ENCODE measurements around the gene MTFR2. TPM values are rescaled to one million over a fixed set of nuclear protein-coding genes. Genes with fewer than 3 reads are reported as not detected.

MTFR2 gene
- polyA plus RNA-seq, 2 of the 4 experiments (the other 2 are of a cell fraction) = 11.8 to 20.1 TPM

DNA sequence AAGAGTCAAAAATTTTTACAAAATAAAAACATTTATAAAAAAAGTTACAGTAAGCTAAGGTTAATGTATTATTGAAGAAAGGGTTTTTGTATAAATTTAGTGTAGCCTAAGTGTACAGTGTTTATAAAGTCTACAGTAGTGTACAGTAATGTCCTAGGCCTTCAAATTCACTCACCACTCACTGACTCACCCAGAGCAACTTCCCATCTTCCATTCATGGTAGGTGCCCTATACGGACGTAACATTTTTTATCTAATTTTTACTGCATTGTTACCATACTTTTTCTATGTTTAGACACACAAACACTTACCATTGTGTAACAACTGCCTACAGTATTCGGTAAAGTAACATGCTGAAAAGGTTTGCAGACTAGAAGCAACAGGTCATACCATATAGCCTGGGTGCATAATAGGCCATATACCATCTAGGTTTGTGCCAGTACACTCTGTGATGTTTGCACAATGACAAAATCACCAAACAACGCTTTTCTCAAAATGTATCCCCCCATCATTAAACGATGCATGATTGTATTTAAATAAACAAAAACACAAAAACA lies 6.0 kb downstream of the MTFR2 start:
- no peak overlapping the region for H3K4me3 ChIP-seq
- DNase-seq (ENCODE audit: low read depth in 1 of 2, low spot score in 1 of 2) (no peak), FAIRE-seq (no peak), ATAC-seq (no peak)
- CTCF ChIA-PET = interaction anchor here (1.2 to 1.9 kb wide), 3 partner anchors 9 to 177 kb away, joined by 3 to 12 read pairs (median 3); no protein-coding TSS in a partner anchor
- POLR2A ChIA-PET = no interaction called here
- H3K27ac ChIP-seq = no peak overlapping the region
- no peak overlapping the region for H3K4me2 ChIP-seq
- 73% methylated on average over 5 of the region's 5 CpGs for WGBS (ENCODE audit: missing lambda C conversion rate)
- TF ChIP-seq HOXB5 (CRISPR knock-in tag; IDR thresholded peaks at IDR 0.05) (no peak), CBX2 (IDR thresholded peaks at IDR 0.05; ENCODE audit: borderline replicate concordance, low read depth) (no peak), JUNB (IDR thresholded peaks at IDR 0.05) (no peak), ZNF302 (CRISPR knock-in tag; IDR thresholded peaks at IDR 0.05) (no peak), SREBF2 (IDR thresholded peaks at IDR 0.05) (no peak)
- TF ChIP-seq, protein P1, sequence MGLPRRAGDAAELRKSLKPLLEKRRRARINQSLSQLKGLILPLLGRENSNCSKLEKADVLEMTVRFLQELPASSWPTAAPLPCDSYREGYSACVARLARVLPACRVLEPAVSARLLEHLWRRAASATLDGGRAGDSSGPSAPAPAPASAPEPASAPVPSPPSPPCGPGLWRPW (IDR thresholded peaks at IDR 0.05) = no peak
- TF ChIP-seq, protein P2, sequence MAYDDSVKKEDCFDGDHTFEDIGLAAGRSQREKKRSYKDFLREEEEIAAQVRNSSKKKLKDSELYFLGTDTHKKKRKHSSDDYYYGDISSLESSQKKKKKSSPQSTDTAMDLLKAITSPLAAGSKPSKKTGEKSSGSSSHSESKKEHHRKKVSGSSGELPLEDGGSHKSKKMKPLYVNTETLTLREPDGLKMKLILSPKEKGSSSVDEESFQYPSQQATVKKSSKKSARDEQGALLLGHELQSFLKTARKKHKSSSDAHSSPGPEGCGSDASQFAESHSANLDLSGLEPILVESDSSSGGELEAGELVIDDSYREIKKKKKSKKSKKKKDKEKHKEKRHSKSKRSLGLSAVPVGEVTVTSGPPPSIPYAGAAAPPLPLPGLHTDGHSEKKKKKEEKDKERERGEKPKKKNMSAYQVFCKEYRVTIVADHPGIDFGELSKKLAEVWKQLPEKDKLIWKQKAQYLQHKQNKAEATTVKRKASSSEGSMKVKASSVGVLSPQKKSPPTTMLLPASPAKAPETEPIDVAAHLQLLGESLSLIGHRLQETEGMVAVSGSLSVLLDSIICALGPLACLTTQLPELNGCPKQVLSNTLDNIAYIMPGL (CRISPR knock-in tag; IDR thresholded peaks at IDR 0.05; ENCODE audit: borderline replicate concordance) = no peak
- H3K9me3 ChIP-seq = no peaks in the 10 kb centered on the region
- peaks cover 4% of the 10 kb centered on the region; the same call in 1 of the 3 replicates for H3K4me1 ChIP-seq

- 91% methylated on average over 9 of the region's 9 CpGs for WGBS (ENCODE audit: missing lambda C conversion rate)
- DNase-seq (ENCODE audit: low read depth in 1 of 2, low spot score in 1 of 2) (no peak), FAIRE-seq (no peak), ATAC-seq (no peak)
- no peak overlapping the region for H3K4me3 ChIP-seq
- H3K27ac ChIP-seq = no peak overlapping the region
- CTCF ChIA-PET = interaction anchor here (0.8 to 4.4 kb wide), 6 partner anchors 11 to 737 kb away, joined by 3 to 39 read pairs (median 4); partner anchors contain the start of gene MTFR2
- TF ChIP-seq ZSCAN20 (CRISPR knock-in tag; IDR thresholded peaks at IDR 0.05) (no peak), CBX8 (IDR thresholded peaks at IDR 0.05) (no peak), FOSL2 (IDR thresholded peaks at IDR 0.05) (no peak), FOSL2 (CRISPR knock-in tag; IDR thresholded peaks at IDR 0.05) (no peak), KDM5A (IDR thresholded peaks at IDR 0.05) (no peak), EP300 (IDR thresholded peaks at IDR 0.05) (no peak), SREBF2 (IDR thresholded peaks at IDR 0.05) (no peak), NPAS2 (CRISPR knock-in tag; IDR thresholded peaks at IDR 0.05; ENCODE audit: borderline replicate concordance) (no peak), HOXB13 (CRISPR knock-in tag; IDR thresholded peaks at IDR 0.05; ENCODE audit: low read depth) (no peak), FOSB (CRISPR knock-in tag; IDR thresholded peaks at IDR 0.05) (no peak), CHD4 (IDR thresholded peaks at IDR 0.05; ENCODE audit: borderline replicate concordance) (no peak), KDM1A (IDR thresholded peaks at IDR 0.05; ENCODE audit: low read depth) (no peak), RCOR1 (IDR thresholded peaks at IDR 0.05; ENCODE audit: low read depth, low read length) (no peak), CBX2 (IDR thresholded peaks at IDR 0.05; ENCODE audit: borderline replicate concordance, low read depth) (no peak), TFCP2L1 (CRISPR knock-in tag; IDR thresholded peaks at IDR 0.05) (no peak), EHF (CRISPR knock-in tag; IDR thresholded peaks at IDR 0.05) (no peak), ESRRA (IDR thresholded peaks at IDR 0.05; ENCODE audit: borderline replicate concordance, low read length) (no peak)
- TF ChIP-seq, protein P3, sequence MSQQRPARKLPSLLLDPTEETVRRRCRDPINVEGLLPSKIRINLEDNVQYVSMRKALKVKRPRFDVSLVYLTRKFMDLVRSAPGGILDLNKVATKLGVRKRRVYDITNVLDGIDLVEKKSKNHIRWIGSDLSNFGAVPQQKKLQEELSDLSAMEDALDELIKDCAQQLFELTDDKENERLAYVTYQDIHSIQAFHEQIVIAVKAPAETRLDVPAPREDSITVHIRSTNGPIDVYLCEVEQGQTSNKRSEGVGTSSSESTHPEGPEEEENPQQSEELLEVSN (IDR thresholded peaks at IDR 0.05; ENCODE audit: borderline replicate concordance, low read depth) = no peak
- POLR2A ChIA-PET = no interaction called here
- no peak overlapping the region for H3K4me2 ChIP-seq
- no peaks in the 10 kb centered on the region for H3K9me3 ChIP-seq
- H3K4me1 ChIP-seq = no peaks in the 10 kb centered on the region
Observed at GRCh38 chr6:136236466-136237293, 13.4 kb downstream of the MTFR2 start.
